Immature natural killer cell (primary cell): ENCODE data around the gene HSPB7. TPM values are rescaled to one million over a fixed set of nuclear protein-coding genes. Genes with fewer than 3 reads are reported as not detected.
"Not testable (repeated sequence)": the region's sequence is repeated elsewhere in the genome, so short reads cannot be mapped to it uniquely, and the experiment has no call there.

Source experiments
- DNase-seq, 3 donors: peaks; one replicate each; pipeline ENCODE4 v3.0.0; 2022; ENCODE audit warnings: mixed read lengths in 1 of 3
- H3K27ac Mint-ChIP-seq, 6 donors: one replicate each; pipeline ENCODE4 v1.8.0; 2020; ENCODE audit warnings: mixed read lengths in 6 of 6, mild to moderate bottlenecking in 5 of 6, inconsistent platforms in 4 of 6, moderate library complexity in 3 of 6
- H3K27me3 Mint-ChIP-seq, 3 donors: one replicate each; pipeline ENCODE4 v1.8.0; 2020 to 2021; ENCODE audit warnings: low read depth in 3 of 3, mild to moderate bottlenecking in 3 of 3, mixed read lengths in 3 of 3, moderate library complexity in 3 of 3, inconsistent platforms in 1 of 3
- H3K36me3 Mint-ChIP-seq, 3 donors: one replicate each; pipeline ENCODE4 v1.8.0; 2020; ENCODE audit warnings: mixed read lengths in 3 of 3, inconsistent platforms in 2 of 3, mild to moderate bottlenecking in 2 of 3
- H3K4me1 Mint-ChIP-seq, 2 donors: one replicate each; pipeline ENCODE4 v1.8.0; 2020; ENCODE audit warnings: inconsistent platforms in 2 of 2, mild to moderate bottlenecking in 2 of 2, mixed read lengths in 2 of 2, moderate library complexity in 1 of 2
- H3K4me3 Mint-ChIP-seq, 5 donors: one replicate each; pipeline ENCODE4 v1.8.0; 2020; ENCODE audit warnings: mild to moderate bottlenecking in 5 of 5, mixed read lengths in 5 of 5, inconsistent platforms in 3 of 5, moderate library complexity in 3 of 5
- H3K9me3 Mint-ChIP-seq, 6 donors: one replicate each; pipeline ENCODE4 v1.8.0; 2020; ENCODE audit warnings: mild to moderate bottlenecking in 6 of 6, mixed read lengths in 6 of 6, inconsistent platforms in 4 of 6, moderate library complexity in 3 of 6
- polyA plus RNA-seq, 3 donors: library from polyadenylated mRNA; unstranded; fragments of 300-500 nt; fragmentation: Illumina TruSeq; gene quantifications; one replicate each; pipeline ENCODE4 v1.2.3, GENCODE V29; 2021

HSPB7 gene
- polyA plus RNA-seq, 3 donors from 2014 or later = not detected

GRCh38 chr1:16013908-16014258 is 4.0 kb downstream of the HSPB7 start:
- peak overlapping the region in 1 of 6 donors; percentile 7 for H3K27ac Mint-ChIP-seq
- H3K4me1 Mint-ChIP-seq = peaks cover 7% of the 10 kb centered on the region in 2 donors

DNA sequence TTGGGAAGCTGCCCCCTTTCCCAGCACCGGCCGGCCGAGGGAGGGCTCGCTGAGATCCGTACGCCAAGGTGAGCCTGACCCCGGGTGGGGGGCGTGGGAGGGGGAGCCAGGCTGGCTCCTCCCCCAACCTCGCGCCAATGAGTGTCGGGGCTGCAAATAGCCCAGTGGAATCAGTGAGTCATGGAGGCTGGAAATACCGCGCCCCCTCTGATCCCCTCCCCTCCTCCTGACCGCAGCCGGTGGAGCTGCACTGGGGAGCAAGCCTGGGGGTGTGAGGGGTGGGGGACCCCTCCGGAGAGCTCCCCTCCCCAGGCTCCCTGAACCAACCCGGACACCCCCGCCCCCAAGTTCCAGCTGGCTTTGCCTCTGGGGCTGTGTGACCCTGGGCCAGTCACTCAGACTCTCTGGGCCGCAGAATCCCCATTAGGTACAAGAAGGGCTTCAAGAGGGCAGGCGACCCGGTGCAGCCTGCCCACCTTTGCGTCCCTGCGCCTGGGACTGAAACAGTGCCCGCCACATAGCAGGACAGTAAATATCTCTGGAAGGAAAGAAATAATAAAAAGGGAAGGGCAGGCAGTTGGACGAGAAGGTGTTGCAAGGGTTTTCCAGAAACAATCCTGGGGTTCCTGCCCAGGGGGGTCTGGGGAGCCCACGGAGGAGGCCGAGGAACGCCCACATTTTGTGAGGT is 4.5 kb downstream of the HSPB7 start:
- peak; percentile 24 to 26 (median 24) for DNase-seq
- H3K36me3 Mint-ChIP-seq = no peaks in the 10 kb centered on the region
- peak overlapping the region in 3 of 5 donors; percentile 20 to 35 (median 26) for H3K4me3 Mint-ChIP-seq
- peaks cover 7% of the 10 kb centered on the region in 2 donors for H3K4me1 Mint-ChIP-seq
- no peaks in the 10 kb centered on the region for H3K9me3 Mint-ChIP-seq
- H3K27ac Mint-ChIP-seq = peak overlapping the region in 2 of 6 donors; percentile 7 to 24
- H3K27me3 Mint-ChIP-seq = peaks cover 0 to 3% (median 2%) of the 10 kb centered on the region in 3 donors

More at GRCh38 chr1:16013908-16014258, 4.0 kb downstream of the HSPB7 start:
- peaks cover 0 to 3% (median 2%) of the 10 kb centered on the region in 3 donors for H3K27me3 Mint-ChIP-seq
- peak overlapping the region in 1 of 5 donors; percentile 6 for H3K4me3 Mint-ChIP-seq
- no peaks in the 10 kb centered on the region for H3K36me3 Mint-ChIP-seq
- H3K9me3 Mint-ChIP-seq = no peaks in the 10 kb centered on the region
- no peak for DNase-seq

DNA sequence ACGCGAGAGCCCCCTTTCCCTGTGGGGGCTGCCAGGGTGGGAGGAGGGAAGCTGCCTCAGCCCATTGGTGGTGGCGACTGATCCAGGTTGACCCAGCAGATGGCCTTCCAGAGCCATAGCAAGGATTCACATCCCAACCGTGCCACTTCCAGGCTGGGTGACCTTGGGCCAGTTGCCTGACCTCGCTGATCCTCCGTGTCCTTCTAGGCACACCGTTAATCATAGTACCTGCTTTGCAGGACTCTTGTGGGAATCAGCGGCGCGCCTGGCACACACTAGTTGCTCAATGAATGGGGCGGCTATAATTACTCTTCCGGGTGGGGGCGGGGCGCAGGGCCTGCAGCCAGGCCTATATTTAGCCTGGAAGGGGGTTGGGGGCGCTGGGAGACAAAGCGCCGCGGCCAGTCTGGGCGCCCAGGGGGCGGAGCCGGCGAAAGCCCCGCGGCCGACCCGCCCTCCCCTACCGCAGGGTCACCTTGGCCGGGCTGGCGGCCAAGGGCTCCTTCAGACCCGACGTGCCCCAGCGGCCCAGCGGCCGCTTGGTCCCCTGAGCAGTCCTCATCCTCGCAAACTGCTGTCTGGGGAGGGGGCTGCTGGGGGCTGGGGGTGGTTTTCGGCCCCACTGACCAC is 5.1 kb downstream of the HSPB7 start:
- DNase-seq = peak; percentile 25 to 39 (median 33)
- Mint-ChIP-seq H3K4me1 (peaks cover 7% of the 10 kb centered on the region in 2 donors), H3K9me3 (no peaks in the 10 kb centered on the region), H3K27ac (peak overlapping the region in 3 of 6 donors; percentile 30 to 53 (median 31)), H3K36me3 (no peaks in the 10 kb centered on the region), H3K27me3 (peaks cover 1 to 3% (median 2%) of the 10 kb centered on the region in 3 donors), H3K4me3 (peak overlapping the region; percentile 50 to 66 (median 57))

DNA sequence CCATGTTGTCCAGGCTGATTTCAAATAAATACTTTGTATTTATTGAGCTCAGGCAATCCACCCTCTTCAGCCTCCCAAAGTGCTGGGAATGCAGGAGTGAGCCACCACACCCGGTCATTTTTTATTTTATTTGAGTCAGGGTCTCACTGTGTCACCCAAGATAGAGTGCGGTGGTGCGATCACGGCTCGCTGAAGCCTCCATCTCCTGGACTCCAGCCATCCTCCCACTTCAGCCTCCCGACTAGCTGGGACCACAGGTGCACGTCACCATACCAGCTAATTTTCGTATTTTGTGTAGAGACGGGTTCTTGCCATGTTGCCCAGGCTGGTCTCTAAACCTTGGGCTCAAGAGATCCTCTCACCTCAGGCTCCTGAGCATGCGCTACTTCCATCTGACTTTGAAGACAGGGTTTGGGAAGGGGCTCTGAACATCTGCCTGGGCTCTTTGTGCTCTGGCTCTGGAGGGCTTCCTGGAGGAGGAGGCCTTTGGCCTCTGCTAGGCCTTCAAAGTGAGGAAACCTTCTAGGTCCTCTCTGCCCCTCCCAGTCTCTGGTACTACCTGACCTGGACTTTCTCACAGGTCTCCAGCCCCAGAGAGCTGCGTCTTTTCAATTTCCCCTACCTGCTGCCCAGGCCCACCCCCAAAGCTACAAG is 5.8 kb downstream of the HSPB7 start:
- peak overlapping the region in 3 of 6 donors; percentile 30 to 53 (median 31) for H3K27ac Mint-ChIP-seq

GRCh38 chr1:16010837-16011236 is 7.0 kb downstream of the HSPB7 start:
- no peak overlapping the region for H3K27ac Mint-ChIP-seq
- H3K9me3 Mint-ChIP-seq = no peaks in the 10 kb centered on the region
- no peaks in the 10 kb centered on the region for H3K36me3 Mint-ChIP-seq
- H3K27me3 Mint-ChIP-seq = peaks cover 1 to 6% (median 2%) of the 10 kb centered on the region in 3 donors
- H3K4me3 Mint-ChIP-seq = no peak overlapping the region
- DNase-seq = no peak
- H3K4me1 Mint-ChIP-seq = peaks cover 7% of the 10 kb centered on the region in 2 donors

More for the DNA sequence above, 5.8 kb downstream of the HSPB7 start:
- peak overlapping the region; percentile 50 to 66 (median 57) for H3K4me3 Mint-ChIP-seq
- no peaks in the 10 kb centered on the region for H3K36me3 Mint-ChIP-seq
- H3K9me3 Mint-ChIP-seq = no peaks in the 10 kb centered on the region
- no peak for DNase-seq
- H3K4me1 Mint-ChIP-seq = peaks cover 7% of the 10 kb centered on the region in 2 donors
- peaks cover 1 to 3% (median 2%) of the 10 kb centered on the region in 3 donors for H3K27me3 Mint-ChIP-seq

DNA sequence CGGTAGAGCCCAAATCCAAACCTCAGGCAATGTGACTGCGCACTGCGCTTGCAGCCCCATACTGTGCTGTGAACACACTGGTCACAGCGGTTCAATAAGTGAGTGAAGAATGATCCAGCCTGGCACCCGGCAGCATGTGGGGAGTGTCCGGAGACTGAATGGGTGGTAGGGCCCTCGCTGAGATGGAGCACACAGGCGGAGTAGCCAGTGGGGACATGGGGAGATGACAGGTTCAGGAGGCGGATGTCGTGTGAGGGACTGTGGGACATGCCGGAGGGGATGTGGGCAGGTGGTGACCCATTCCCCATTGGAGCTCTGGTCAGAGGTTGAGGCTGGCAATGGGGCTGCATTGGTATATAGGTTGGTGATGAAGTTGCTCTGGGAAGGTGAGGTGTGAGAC is 8.2 kb downstream of the HSPB7 start:
- H3K9me3 Mint-ChIP-seq = no peaks in the 10 kb centered on the region
- peak overlapping the region in 1 of 6 donors; percentile 45 for H3K27ac Mint-ChIP-seq
- DNase-seq = no peak
- peaks cover 1 to 6% (median 2%) of the 10 kb centered on the region in 3 donors for H3K27me3 Mint-ChIP-seq
- peaks cover 7% of the 10 kb centered on the region in 2 donors for H3K4me1 Mint-ChIP-seq
- H3K36me3 Mint-ChIP-seq = no peaks in the 10 kb centered on the region
- H3K4me3 Mint-ChIP-seq = no peak overlapping the region

GRCh38 chr1:16009030-16009460 is 8.8 kb downstream of the HSPB7 start:
- Mint-ChIP-seq H3K27me3 (peaks cover 1 to 6% (median 2%) of the 10 kb centered on the region in 3 donors), H3K4me3 (no peak overlapping the region), H3K4me1 (peaks cover 7% of the 10 kb centered on the region in 2 donors), H3K9me3 (no peaks in the 10 kb centered on the region), H3K36me3 (no peaks in the 10 kb centered on the region), H3K27ac (no peak overlapping the region)
- peak; percentile 65 to 69 (median 67) for DNase-seq

DNA sequence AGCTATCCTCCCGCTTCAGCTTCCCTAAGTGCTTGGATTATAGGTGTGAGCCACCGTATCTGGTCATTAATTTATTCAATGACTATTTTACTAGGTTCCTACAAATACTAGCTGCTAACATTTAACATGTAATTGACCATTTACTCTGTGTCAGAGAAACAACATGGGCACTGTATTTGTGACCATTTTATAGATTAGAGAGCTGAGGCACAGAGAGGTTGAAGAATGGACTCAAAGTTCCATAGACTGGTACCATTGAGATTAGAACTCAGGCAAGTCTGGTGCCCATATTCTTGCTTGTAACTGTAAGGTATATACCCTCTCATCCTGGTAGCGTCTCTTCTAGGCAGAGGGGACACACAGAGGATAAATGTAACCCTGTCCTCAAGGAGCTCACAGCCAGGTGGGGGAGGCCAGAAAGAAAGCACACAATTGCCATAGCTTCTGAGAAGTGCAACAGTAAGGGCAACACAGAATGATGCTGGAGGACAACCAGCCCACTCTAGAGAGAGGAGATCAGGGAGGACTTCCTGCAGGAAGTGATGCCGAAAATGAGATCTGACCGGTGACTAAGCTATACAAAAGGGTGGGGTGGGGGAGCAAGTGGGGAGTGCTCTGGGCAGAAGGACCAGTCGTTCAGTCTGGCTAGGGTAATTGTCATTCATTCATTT is 10.0 kb downstream of the HSPB7 start:
- H3K4me1 Mint-ChIP-seq = peaks cover 7% of the 10 kb centered on the region in 2 donors
- no peaks in the 10 kb centered on the region for H3K9me3 Mint-ChIP-seq
- DNase-seq = no peak
- H3K4me3 Mint-ChIP-seq = no peak overlapping the region
- H3K27me3 Mint-ChIP-seq = peaks cover 1 to 8% (median 2%) of the 10 kb centered on the region in 3 donors
- no peaks in the 10 kb centered on the region for H3K36me3 Mint-ChIP-seq
- no peak overlapping the region for H3K27ac Mint-ChIP-seq

GRCh38 chr1:16006552-16007485 is 11.0 kb downstream of the HSPB7 start:
- Mint-ChIP-seq H3K4me1 (no peaks in the 10 kb centered on the region), H3K36me3 (no peaks in the 10 kb centered on the region), H3K27me3 (peaks cover 1 to 8% (median 2%) of the 10 kb centered on the region in 3 donors), H3K4me3 (no peak overlapping the region), H3K9me3 (no peaks in the 10 kb centered on the region), H3K27ac (peak overlapping the region in 2 of 6 donors; percentile 14 to 16)
- DNase-seq = no peak

- H3K4me1 Mint-ChIP-seq = no peaks in the 10 kb centered on the region
- H3K4me3 Mint-ChIP-seq = no peak overlapping the region
- H3K27me3 Mint-ChIP-seq = peaks cover 1 to 6% (median 2%) of the 10 kb centered on the region in 3 donors
- no peaks in the 10 kb centered on the region for H3K36me3 Mint-ChIP-seq
- DNase-seq = no peak
- H3K27ac Mint-ChIP-seq = no peak overlapping the region
- no peaks in the 10 kb centered on the region for H3K9me3 Mint-ChIP-seq
Measured at GRCh38 chr1:16006010-16006409, 11.8 kb downstream of the HSPB7 start.

- no peak overlapping the region for H3K4me3 Mint-ChIP-seq
Measured at GRCh38 chr1:16005597-16005996, 12.2 kb downstream of the HSPB7 start.

DNA sequence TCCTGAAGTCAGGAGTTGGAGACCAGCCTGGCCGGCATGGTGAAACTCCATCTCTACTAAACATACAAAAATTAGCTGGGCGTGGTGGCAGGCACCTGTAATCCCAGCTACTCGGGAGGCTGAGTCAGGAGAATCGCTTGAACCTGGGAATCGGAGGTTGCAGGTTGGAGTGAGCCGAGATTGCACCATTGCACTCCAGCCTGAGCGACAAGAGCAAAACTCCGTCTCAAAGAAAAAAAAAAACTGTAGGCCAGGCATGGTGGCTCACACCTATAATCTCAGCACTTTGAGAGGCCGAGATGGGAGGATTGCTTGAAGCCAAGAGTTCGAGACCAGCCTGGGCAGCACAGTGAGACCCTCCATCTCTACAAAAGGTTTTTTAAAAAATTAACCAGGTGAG is 16.6 kb downstream of the HSPB7 start:
- H3K27ac Mint-ChIP-seq, DNase-seq, H3K27me3 Mint-ChIP-seq, H3K4me3 Mint-ChIP-seq, H3K9me3 Mint-ChIP-seq, H3K36me3 Mint-ChIP-seq, H3K4me1 Mint-ChIP-seq: not testable (repeated sequence)

More at GRCh38 chr1:16005597-16005996, 12.2 kb downstream of the HSPB7 start:
- H3K36me3 Mint-ChIP-seq = no peaks in the 10 kb centered on the region
- H3K4me1 Mint-ChIP-seq = no peaks in the 10 kb centered on the region
- no peak overlapping the region for H3K27ac Mint-ChIP-seq
- peaks cover 1 to 6% (median 2%) of the 10 kb centered on the region in 3 donors for H3K27me3 Mint-ChIP-seq
- no peaks in the 10 kb centered on the region for H3K9me3 Mint-ChIP-seq
- no peak for DNase-seq

- H3K4me3 Mint-ChIP-seq = no peak overlapping the region
- DNase-seq = no peak
- no peak overlapping the region for H3K27ac Mint-ChIP-seq
- no peaks in the 10 kb centered on the region for H3K36me3 Mint-ChIP-seq
- no peaks in the 10 kb centered on the region for H3K4me1 Mint-ChIP-seq
- H3K27me3 Mint-ChIP-seq = peaks cover 0 to 12% (median 3%) of the 10 kb centered on the region in 3 donors
- no peaks in the 10 kb centered on the region for H3K9me3 Mint-ChIP-seq
Measured at GRCh38 chr1:15998929-15999328, 18.9 kb downstream of the HSPB7 start.
